Gastrocnemius medialis (tissue), 4 donors: ENCODE measurements around the gene PPP3CA. TPM values are rescaled to one million over a fixed set of nuclear protein-coding genes. Genes with fewer than 3 reads are reported as not detected.

Experiments
- ATAC-seq, 2 donors: fragments of 150-250 bp; one replicate each; pipeline ENCODE4 v1.9.1; 2016
- DNase-seq, 2 donors: peaks; one replicate each; pipeline ENCODE4 v3.0.0-alpha.2; 2019
- H3K27ac ChIP-seq, 4 donors: fragments of 200-600 bp; sonication (generic); 1 replicate in 1 of 4; 2 replicates in 3 of 4; pipeline ENCODE4 v1.5.1; 2016 to 2018; ENCODE audit warnings: mild to moderate bottlenecking in 2 of 4, moderate library complexity in 1 of 4
- H3K27me3 ChIP-seq, 3 donors: fragments of 200-600 bp; sonication (generic) in 2 of 3; 1 replicate in 1 of 3; 2 replicates in 2 of 3; pipeline versions ENCODE4 v1.5.1 to v1.6.0; 2016 to 2019; ENCODE audit warnings: mild to moderate bottlenecking in 1 of 3, moderate library complexity in 1 of 3
- H3K36me3 ChIP-seq, 2 donors: fragments of 200-600 bp; sonication (generic) in 1 of 2; one replicate each; pipeline ENCODE4 v1.5.1; 2017 to 2018
- H3K4me1 ChIP-seq, 2 donors: fragments of 200-600 bp; sonication (generic) in 1 of 2; one replicate each; pipeline ENCODE4 v1.5.1; 2016 to 2017; ENCODE audit warnings: mild to moderate bottlenecking in 2 of 2
- H3K4me3 ChIP-seq, 4 donors: fragments of 200-600 bp; sonication (generic) in 3 of 4; 1 replicate in 1 of 4; 2 replicates in 3 of 4; pipeline ENCODE4 v1.5.1; 2016 to 2019; ENCODE audit warnings: mild to moderate bottlenecking in 2 of 4
- H3K9me3 ChIP-seq, 3 donors: fragments of 200-600 bp; sonication (generic) in 2 of 3; 1 replicate in 1 of 3; 2 replicates in 2 of 3; pipeline ENCODE4 v1.5.1; 2016 to 2019
- POLR2A ChIP-seq, 2 donors: fragments of 450-650 bp; IDR thresholded peaks; one replicate each; pipeline ENCODE4 v1.6.1; 2017; ENCODE audit warnings: antibody characterized with exemption in 2 of 2, mild to moderate bottlenecking in 2 of 2, moderate library complexity in 2 of 2
- in situ Hi-C, 4 donors: fragments of 200-750 bp; cut with MboI; loops; one replicate each; pipeline versions ENCODE4 v1.15.0 to v1.8.0; 2017; ENCODE audit warnings: low sequenced_read_pairs in 4 of 4
- intact Hi-C: fragments of 100-400 bp; cut with DNase I; formaldehyde crosslinking; loops from one replicate; pipeline ENCODE4 v1.15.1; 2023; ENCODE audit warnings: low total_unique reads
- total RNA-seq, 4 donors: library from RNA; depleted of rRNA; stranded (reverse); fragments of >200 nt; gene quantifications; one replicate each; pipeline versions ENCODE4 v1.1.0 to v1.2.3, GENCODE V29; 2016
- TF ChIP-seq, protein P1 (sequence below), 5 experiments: fragments of 450-650 bp in 3 of 5; fragments of 200-600 bp in 2 of 5; sonication (generic) in 2 of 5; IDR thresholded peaks in 4 of 5; conservative IDR thresholded peaks in 1 of 5; 1 replicate in 4 of 5; 2 replicates in 1 of 5; pipeline ENCODE4 v1.5.1; 2016 to 2019; ENCODE audit warnings: antibody characterized with exemption in 5 of 5, mild to moderate bottlenecking in 3 of 5, moderate library complexity in 3 of 5

The PPP3CA gene
- total RNA-seq, 4 donors from 2014 or later, result 25.1 to 30.3 (median 26.7) TPM

DNA sequence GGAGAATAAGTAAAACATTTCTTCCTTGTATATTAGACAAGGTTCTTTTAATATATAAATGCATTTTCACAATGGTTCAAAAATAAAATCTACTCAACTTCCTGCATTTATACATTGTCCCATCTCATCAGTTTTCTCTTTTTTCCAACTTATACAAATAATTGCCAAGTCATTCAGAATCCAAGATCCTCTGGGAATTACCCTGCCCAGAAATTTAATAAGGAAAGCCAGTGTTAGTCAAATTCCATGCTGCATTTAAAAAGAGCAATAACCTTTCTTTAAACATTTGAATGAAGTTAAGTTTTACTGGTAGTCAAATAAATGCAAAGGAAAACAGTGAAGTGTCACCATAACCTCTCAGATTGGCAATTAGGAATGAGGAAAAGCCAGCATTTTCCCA lies 357.9 kb downstream of the PPP3CA start:
- no peak for TF ChIP-seq POLR2A (IDR thresholded peaks at IDR 0.05)
- TF ChIP-seq, protein P1, sequence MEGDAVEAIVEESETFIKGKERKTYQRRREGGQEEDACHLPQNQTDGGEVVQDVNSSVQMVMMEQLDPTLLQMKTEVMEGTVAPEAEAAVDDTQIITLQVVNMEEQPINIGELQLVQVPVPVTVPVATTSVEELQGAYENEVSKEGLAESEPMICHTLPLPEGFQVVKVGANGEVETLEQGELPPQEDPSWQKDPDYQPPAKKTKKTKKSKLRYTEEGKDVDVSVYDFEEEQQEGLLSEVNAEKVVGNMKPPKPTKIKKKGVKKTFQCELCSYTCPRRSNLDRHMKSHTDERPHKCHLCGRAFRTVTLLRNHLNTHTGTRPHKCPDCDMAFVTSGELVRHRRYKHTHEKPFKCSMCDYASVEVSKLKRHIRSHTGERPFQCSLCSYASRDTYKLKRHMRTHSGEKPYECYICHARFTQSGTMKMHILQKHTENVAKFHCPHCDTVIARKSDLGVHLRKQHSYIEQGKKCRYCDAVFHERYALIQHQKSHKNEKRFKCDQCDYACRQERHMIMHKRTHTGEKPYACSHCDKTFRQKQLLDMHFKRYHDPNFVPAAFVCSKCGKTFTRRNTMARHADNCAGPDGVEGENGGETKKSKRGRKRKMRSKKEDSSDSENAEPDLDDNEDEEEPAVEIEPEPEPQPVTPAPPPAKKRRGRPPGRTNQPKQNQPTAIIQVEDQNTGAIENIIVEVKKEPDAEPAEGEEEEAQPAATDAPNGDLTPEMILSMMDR (IDR thresholded peaks at IDR 0.05 in 4 of 5, conservative IDR thresholded peaks at IDR 0.05 in 1 of 5), result no peak
- DNase-seq, result no peak
- Histone ChIP-seq H3K4me1 (no peaks in the 10 kb centered on the region), H3K27ac (no peak overlapping the region), H3K27me3 (no peaks in the 10 kb centered on the region), H3K36me3 (no peaks in the 10 kb centered on the region), H3K9me3 (no peaks in the 10 kb centered on the region), H3K4me3 (no peak overlapping the region)
- in situ Hi-C loops (no loop called here), intact Hi-C loops (no loop called here)
- no peak for ATAC-seq

DNA sequence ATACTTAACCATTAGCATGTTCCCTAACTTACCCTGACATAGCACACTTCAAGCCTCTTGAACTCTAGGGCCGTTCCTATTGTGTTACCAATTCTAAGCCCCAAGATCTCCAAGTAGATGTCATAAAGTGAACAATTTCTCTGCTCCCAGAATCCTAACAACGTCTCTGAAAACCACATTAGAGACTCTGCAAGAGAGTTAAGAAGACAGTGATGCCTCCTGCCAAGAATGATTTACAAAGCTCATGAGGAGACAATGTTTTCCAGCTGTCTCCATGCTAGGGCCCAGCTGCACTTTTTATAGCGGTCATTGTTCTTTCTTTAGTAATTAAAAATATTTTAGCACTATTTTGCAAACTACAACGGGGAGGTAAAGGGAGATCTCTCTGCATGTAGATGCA lies 358.4 kb downstream of the PPP3CA start:
- Histone ChIP-seq H3K36me3 (no peaks in the 10 kb centered on the region), H3K4me3 (no peak overlapping the region), H3K9me3 (no peaks in the 10 kb centered on the region), H3K27ac (no peak overlapping the region), H3K4me1 (no peaks in the 10 kb centered on the region), H3K27me3 (no peaks in the 10 kb centered on the region)
- ATAC-seq, result no peak
- intact Hi-C loops (no loop called here), in situ Hi-C loops (no loop called here)
- DNase-seq, result no peak
- TF ChIP-seq, protein P1 (IDR thresholded peaks at IDR 0.05 in 4 of 5, conservative IDR thresholded peaks at IDR 0.05 in 1 of 5), result no peak

DNA sequence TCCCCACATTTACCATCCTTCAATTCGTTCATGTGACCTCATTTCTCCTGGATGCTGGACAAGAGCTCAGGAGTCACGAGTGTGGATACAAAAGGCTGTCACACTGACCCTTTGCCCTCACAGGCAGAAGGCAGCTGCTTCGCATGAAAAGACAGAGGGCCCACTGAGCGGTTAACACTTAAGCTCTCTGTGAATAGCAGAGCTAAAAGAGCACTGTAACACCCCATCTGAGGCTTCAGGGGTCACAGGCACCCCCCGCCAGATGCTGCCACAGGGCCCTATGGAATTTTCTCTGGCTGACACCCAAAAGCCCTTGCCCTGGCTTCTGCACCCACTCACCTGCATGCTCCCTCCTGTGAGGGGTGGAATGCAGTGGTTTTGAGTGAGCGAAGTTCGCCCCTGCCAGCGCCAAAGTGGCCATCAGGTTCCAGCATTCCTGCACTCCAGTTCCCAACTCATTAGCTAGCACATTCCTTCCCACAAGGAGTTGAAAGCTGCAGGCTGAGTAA lies 360.9 kb downstream of the PPP3CA start:
- in situ Hi-C loops, result no loop called here
- intact Hi-C loops, result no loop called here
- H3K27ac ChIP-seq, result no peak overlapping the region
- H3K4me3 ChIP-seq, result no peak overlapping the region
- DNase-seq, result no peak
- H3K27me3 ChIP-seq, result no peaks in the 10 kb centered on the region
- H3K4me1 ChIP-seq, result peaks cover 0 to 4% of the 10 kb centered on the region in 2 donors
- no peaks in the 10 kb centered on the region for H3K36me3 ChIP-seq
- no peaks in the 10 kb centered on the region for H3K9me3 ChIP-seq
- ATAC-seq, result no peak
- no peak for TF ChIP-seq POLR2A (IDR thresholded peaks at IDR 0.05)
- TF ChIP-seq, protein P1 (IDR thresholded peaks at IDR 0.05 in 4 of 5, conservative IDR thresholded peaks at IDR 0.05 in 1 of 5), result no peak

DNA sequence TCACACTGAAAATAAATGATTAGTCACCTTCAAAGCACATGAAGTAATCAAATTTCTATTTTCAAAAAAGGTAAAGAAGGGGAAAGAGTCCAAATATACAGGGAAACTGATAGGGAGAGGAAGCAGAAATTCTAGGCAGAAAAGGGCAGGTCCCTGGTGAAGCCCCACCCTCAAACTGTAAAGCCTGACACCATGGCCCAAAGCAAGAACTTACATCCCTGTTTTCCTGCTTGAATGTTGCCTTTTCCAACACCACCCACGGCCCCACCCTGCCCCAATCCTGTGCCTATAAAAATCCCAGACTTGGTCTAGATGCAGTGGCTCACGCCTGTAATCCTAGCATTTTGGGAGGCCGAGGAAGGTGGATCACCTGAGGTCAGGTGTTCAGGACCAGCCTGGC lies 361.8 kb downstream of the PPP3CA start:
- Histone ChIP-seq H3K27ac (no peak overlapping the region), H3K9me3 (no peaks in the 10 kb centered on the region), H3K27me3 (no peaks in the 10 kb centered on the region), H3K4me3 (no peak overlapping the region), H3K4me1 (peaks cover 0 to 4% of the 10 kb centered on the region in 2 donors), H3K36me3 (no peaks in the 10 kb centered on the region)
- TF ChIP-seq, protein P1 (IDR thresholded peaks at IDR 0.05 in 4 of 5, conservative IDR thresholded peaks at IDR 0.05 in 1 of 5), result no peak
- no peak for TF ChIP-seq POLR2A (IDR thresholded peaks at IDR 0.05)
- DNase-seq, result no peak
- in situ Hi-C loops, result no loop called here
- intact Hi-C loops, result no loop called here
- ATAC-seq, result no peak

DNA sequence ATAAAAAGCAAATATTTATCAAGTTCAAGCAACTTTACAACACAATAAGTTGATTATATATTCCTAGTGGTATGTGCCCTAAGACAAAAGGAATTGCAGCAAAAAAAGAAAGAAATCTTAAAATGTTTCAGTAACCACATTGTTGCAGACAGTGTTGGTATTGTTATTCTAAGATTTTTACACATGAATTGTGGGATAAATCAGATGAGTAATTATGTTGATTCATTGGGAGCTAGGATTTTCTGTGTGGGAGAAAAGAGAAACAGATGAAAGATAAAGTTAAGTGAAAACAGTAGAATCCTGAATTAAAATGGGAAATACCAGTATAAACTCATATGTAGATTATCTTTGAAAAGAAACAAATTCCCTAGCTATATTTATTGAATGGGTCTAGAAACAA lies 362.4 kb downstream of the PPP3CA start:
- TF ChIP-seq, protein P1 (IDR thresholded peaks at IDR 0.05 in 4 of 5, conservative IDR thresholded peaks at IDR 0.05 in 1 of 5), result no peak
- TF ChIP-seq POLR2A (IDR thresholded peaks at IDR 0.05), result no peak
- Histone ChIP-seq H3K27ac (no peak overlapping the region), H3K4me3 (no peak overlapping the region), H3K4me1 (peaks cover 0 to 4% of the 10 kb centered on the region in 2 donors), H3K9me3 (no peaks in the 10 kb centered on the region), H3K27me3 (no peaks in the 10 kb centered on the region), H3K36me3 (no peaks in the 10 kb centered on the region)
- intact Hi-C loops, result no loop called here
- in situ Hi-C loops, result no loop called here
- DNase-seq, result no peak
- ATAC-seq, result no peak
